Loucy (cell line): ENCODE data around the gene RIMBP2.

Experiments
- EZH2phosphoT487 ChIP-seq: fragments of 200-600 bp; IDR thresholded peaks from 2 replicates; pipeline ENCODE4 v1.6.1; 2018; ENCODE audit warnings: antibody characterized with exemption, mild to moderate bottlenecking, moderate library complexity, borderline replicate concordance
- TF ChIP-seq, protein P1 (sequence below): fragments of 200-600 bp; sonication (generic); conservative IDR thresholded peaks from 2 replicates; pipeline ENCODE4 v1.5.1; 2014; ENCODE audit warnings: mild to moderate bottlenecking, antibody characterized with exemption, low read length

DNA sequence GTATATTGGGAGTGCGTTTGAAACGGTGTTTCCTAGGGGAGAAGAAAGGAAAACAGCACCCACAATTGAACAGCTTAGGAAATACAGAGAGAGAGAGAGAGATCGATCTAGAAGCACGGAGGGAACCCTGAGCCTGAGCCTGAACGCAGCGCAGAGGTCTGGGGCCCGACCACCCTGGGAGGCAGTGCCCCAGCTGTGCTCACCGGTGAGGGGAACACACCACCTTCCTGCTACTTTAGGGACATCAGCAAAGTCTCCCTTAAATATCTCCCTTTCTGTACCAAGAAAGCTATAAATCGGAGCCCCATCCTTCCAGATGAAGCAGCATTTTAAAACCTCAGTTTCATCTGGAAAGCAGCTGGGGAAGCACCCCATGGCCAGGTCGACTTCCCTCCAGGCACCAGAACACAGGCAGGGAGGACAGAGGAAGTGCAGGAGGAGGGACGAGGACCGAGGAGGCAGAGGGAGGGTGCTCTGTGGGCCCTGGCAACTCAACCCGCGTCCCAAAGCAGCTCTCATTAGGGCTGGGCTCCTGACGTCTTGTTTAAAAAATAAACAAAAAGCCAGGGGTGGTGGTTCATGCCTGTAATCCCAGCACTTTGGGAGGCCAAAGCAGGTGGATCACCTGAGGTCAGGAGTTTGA, 12.2 kb downstream of the RIMBP2 start:
- TF ChIP-seq, protein P1, sequence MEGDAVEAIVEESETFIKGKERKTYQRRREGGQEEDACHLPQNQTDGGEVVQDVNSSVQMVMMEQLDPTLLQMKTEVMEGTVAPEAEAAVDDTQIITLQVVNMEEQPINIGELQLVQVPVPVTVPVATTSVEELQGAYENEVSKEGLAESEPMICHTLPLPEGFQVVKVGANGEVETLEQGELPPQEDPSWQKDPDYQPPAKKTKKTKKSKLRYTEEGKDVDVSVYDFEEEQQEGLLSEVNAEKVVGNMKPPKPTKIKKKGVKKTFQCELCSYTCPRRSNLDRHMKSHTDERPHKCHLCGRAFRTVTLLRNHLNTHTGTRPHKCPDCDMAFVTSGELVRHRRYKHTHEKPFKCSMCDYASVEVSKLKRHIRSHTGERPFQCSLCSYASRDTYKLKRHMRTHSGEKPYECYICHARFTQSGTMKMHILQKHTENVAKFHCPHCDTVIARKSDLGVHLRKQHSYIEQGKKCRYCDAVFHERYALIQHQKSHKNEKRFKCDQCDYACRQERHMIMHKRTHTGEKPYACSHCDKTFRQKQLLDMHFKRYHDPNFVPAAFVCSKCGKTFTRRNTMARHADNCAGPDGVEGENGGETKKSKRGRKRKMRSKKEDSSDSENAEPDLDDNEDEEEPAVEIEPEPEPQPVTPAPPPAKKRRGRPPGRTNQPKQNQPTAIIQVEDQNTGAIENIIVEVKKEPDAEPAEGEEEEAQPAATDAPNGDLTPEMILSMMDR: no peak
- TF ChIP-seq EZH2phosphoT487: no peak
